ENCODE results near the gene NPTXR. TPM values are rescaled to one million over a fixed set of nuclear protein-coding genes. Genes with fewer than 3 reads are reported as not detected.

NPTXR gene
- total and polyA plus RNA-seq, 2 donors (not counting 3 experiments of a cell fraction or from before 2014, with no cell fraction given): 0.37 to 0.73 TPM

DNA sequence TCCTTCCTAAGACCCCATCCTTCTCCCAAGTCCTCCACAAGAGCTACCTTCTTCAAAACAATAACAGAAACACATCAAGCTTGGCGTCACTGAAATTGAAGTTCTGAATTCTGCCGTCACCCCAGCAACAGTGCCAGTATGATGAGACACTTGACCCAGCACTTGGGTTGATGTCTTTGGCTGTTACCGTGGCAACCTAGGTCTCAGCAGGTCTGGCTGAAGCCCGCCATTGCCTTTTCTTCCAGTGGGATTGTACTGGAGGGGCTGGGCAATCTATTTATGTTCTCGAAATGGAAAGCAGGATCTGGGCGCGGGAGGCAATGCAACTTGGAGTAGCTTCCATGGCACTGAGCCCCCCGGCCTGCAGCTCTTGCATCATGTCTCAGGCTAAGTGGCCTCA lies 23.8 kb downstream of the NPTXR start:
- Histone ChIP-seq H3K4me3 (replicated peaks in 1 of 3; ENCODE audit: insufficient read depth in 1 of 3, low read depth in 1 of 3, low read length in 3 of 3) (no peak overlapping the region), H3K4me1 (ENCODE audit: control insufficient read depth, extremely low read depth, insufficient read depth, low read length) (no peaks in the 10 kb centered on the region)

More for the DNA sequence above, 23.8 kb downstream of the NPTXR start:
- H3K79me2 ChIP-seq (ENCODE audit: control insufficient read depth, insufficient read depth, low read length): no peaks in the 10 kb centered on the region
- no peaks in the 10 kb centered on the region for H3K9me1 ChIP-seq (replicated peaks; ENCODE audit: control insufficient read depth, extremely low read depth, insufficient read depth, low read length)
- POLR2A ChIA-PET: no interaction called here
- no peak overlapping the region for H2AFZ ChIP-seq (ENCODE audit: low read depth, low read length)
- CTCF ChIA-PET: interaction anchor here (0.7 to 1.5 kb wide), 4 partner anchors 9 to 51 kb away, joined by 3 to 10 read pairs (median 4); no protein-coding TSS in a partner anchor
- no peak overlapping the region for H3K4me2 ChIP-seq (ENCODE audit: insufficient read depth, low read length)
- BruUV-seq (replicated peaks): no TSS peak
- no peak overlapping the region for H3K27ac ChIP-seq (ENCODE audit: insufficient read depth, low read depth, low read length)
- H3K9ac ChIP-seq (replicated peaks; ENCODE audit: extremely low read depth, insufficient read depth, low read length): no peak overlapping the region
- no peak for FAIRE-seq
- no peaks in the 10 kb centered on the region for H4K20me1 ChIP-seq (replicated peaks; ENCODE audit: control insufficient read depth, extremely low read depth, insufficient read depth, low read length)
- intact Hi-C loops (cut with micrococcal nuclease): no loop called here
- H3K27me3 ChIP-seq (ENCODE audit: control insufficient read depth in 2 of 2, insufficient read depth in 2 of 2, low read length in 2 of 2): peaks cover 1 to 2% of the 10 kb centered on the region in 2 experiments
- DNase-seq (ENCODE audit: low read depth, low spot score): no peak
- TF ChIP-seq CTCF (IDR thresholded peaks at IDR 0.05; ENCODE audit: extremely low read depth in 1 of 2, insufficient read depth in 1 of 2, low read depth in 1 of 2, low read length in 2 of 2): no peak
- TF ChIP-seq POLR2AphosphoS5 (IDR thresholded peaks at IDR 0.05; ENCODE audit: insufficient read depth, low read depth, low read length): no peak
- TF ChIP-seq FOS (IDR thresholded peaks at IDR 0.05; ENCODE audit: borderline replicate concordance, insufficient read depth, low read length): no peak
- TF ChIP-seq EZH2 (IDR thresholded peaks at IDR 0.05; ENCODE audit: borderline replicate concordance, low read depth, low read length, severe bottlenecking): no peak
- no peak for TF ChIP-seq JUN (IDR thresholded peaks at IDR 0.05; ENCODE audit: borderline replicate concordance, insufficient read depth, insufficient read length, low read depth)
- TF ChIP-seq, protein P1, sequence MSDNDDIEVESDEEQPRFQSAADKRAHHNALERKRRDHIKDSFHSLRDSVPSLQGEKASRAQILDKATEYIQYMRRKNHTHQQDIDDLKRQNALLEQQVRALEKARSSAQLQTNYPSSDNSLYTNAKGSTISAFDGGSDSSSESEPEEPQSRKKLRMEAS (IDR thresholded peaks at IDR 0.05; ENCODE audit: insufficient read depth, insufficient read length): no peak
- TF ChIP-seq POLR2A (IDR thresholded peaks at IDR 0.05; ENCODE audit: low read depth, low read length): no peak
- no peak for TF ChIP-seq MYC (IDR thresholded peaks at IDR 0.05; ENCODE audit: low read depth, low read length)
- TF ChIP-seq GATA2 (IDR thresholded peaks at IDR 0.05; ENCODE audit: insufficient read depth, insufficient read length, low read depth, low read length): no peak
- H3K36me3 ChIP-seq (ENCODE audit: control insufficient read depth in 2 of 2, extremely low read depth in 1 of 2, insufficient read depth in 2 of 2, low read length in 2 of 2): no peaks in the 10 kb centered on the region
- dilution Hi-C loops (cut with MboI; ENCODE audit: extremely low pct_ligation_motif_present, low sequenced_read_pairs): no loop called here
- no peaks in the 10 kb centered on the region for H3K9me3 ChIP-seq (replicated peaks; ENCODE audit: control insufficient read depth, insufficient read depth, low read length)
